Measurements from ENCODE around the gene E2F2.
"Not testable (repeated sequence)": the region's sequence is repeated elsewhere in the genome, so short reads cannot be mapped to it uniquely, and the experiment has no call there.

The E2F2 gene

DNA sequence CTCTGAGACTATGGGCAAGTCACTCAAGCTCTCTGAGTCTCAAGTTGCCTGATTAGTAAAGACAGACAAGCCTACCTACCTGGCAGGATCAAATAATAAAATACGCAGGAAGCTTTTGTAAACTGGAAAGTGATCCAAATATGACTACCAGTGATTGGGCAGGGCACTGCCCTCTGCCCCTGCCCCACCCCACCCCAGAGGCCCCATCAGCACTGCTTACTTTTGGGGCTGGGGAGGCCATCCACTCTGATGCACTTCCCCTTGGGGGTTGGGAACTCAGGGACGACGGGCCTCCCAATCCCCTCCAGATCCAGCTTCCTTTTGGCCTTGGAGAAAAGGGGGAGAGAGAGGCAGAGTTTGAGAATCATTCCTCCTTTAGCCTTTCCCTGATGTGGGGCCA is 6.9 kb downstream of the E2F2 start:
- DNase-seq (ENCODE audit: low spot score): no peak

DNA sequence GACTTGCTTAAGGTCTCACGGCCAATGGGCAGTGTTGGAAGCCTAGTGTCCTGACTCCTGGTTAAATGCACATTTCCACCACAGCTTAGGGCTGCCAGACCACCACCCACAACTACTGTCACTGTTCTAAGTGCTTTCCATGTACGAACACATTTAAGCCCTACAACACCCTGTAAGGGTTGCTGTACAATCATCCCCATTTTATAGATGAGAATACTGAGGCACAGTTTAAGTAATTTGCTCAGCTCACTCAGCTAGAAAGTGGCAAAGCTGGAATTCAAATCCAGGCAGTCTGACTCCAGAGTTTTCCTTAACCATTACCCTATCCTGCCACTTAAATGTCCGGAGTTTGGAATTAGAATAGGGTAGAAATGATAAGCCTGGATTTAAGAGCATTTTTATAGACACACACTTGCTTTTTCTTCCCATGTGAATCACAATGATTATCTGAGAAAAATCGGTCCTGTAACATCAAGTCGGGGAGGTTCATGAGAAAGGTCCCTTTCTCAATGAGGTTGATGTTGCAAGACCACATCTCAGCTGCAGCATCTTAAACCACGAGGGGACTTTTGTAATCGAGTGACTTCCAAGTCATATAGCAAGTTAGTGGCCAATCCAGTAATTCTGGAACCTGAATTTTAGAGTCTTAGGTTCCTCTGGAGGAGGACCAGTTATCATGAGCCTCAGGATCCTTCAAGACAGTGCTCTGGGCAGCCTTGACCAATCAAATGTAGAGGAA is 8.6 kb downstream of the E2F2 start:
- DNase-seq (ENCODE audit: low spot score): no peak

DNA sequence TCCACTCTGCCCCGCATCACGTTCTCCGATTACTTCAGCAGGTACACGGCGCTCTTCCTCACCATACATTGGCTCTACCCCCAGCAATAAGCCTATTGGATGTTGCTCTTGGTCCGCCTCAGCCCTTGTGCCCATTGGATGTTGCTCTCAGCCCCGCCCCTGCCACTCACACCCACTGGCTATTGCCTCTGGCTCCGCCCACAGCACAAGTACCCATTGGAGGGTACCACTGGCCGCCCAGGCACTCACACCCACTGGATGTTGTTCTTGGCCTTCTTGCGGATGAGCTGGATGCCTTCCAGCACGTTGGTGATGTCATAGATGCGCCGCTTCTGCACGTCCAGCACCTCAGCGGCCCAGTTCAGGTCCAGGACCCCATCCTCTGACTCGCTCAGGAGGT is 9.4 kb downstream of the E2F2 start:
- no peak for DNase-seq (ENCODE audit: low spot score)

DNA sequence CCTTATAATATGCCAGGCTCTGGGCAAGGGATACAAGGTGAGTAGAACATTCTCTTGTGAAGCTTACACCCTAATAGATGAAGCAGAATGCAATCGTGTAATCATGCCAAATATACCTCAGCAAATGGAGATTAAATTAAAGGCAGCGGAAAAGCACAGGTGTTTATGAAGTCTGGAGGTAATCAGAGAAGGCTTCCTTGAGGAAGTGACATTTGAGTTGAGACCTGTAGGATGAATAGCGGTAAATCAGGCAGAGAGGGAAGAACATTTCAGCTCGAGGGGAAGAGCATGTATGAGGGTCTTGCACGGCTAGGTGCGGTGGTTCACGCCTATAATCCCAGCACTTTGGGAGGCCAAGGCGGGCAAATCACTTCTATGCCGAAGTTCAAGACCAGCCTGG is 13.5 kb downstream of the E2F2 start:
- no peak for DNase-seq (ENCODE audit: low spot score)

DNA sequence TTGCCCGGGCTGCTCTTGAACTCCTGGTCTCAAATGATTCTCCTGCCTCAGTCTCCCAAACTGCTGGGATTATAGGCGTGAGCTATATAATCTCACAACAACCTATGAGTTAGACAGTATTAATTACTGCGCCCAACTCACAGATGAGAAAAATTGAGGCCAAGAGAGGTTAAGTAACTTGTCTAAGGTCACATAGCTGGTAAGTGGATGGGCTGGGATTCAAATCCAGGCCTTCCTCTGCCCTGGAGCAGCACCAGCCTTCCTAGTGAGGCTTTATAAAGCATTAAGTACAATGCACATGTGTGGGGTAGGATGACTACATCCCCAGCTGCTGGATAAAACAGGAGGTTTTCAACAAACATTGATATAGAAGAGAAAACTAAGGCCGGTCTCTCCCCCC is 15.1 kb downstream of the E2F2 start:
- no peak for DNase-seq (ENCODE audit: low spot score)

DNA sequence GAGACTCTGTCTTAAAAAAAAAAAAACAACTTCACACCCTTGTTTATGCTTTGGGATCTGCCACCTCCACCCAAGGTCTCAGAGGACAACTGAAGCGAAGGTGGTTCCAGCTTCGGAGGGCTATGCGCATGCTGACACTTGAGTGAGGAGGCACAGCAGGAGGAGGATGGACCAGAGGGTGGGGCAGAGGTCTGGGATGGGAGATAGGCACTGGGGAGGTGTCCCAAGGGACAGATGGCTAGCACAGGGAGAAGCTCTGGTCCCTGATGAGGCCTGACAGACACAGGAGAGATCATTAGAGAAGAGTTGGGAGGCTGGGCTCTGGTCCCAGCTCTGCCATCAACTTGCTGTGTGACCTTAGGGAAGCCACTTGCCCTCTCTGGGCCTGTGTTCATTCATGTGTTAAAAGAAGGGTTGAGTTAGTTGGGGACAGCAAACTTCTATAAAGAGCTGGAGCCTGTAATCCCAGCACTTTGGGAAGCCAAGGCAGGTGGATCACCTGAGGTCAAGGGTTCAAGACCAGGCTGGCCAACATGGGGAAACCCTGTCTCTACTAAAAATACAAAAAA is 16.8 kb downstream of the E2F2 start:
- no peak for DNase-seq (ENCODE audit: low spot score)

DNA sequence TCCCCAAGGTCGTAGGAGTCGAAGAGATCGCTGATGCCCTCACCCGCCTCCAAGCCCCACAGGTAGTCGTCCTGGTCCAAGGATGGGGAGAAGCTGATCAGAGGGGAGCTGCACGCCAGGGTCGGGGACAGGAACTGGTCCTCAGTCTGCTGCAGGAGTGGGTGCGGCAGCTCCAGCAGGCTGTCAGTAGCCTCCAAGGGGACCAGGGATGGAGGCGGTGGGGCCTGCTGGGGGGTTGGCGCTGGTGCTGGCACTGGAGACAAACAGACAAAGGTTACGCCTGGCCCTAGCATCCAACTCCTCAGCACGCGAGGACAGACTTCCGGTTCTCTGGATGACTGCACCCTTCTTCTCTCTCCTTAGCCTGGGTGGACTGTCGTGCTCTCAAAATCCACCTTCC is 21.1 kb downstream of the E2F2 start:
- DNase-seq (ENCODE audit: low spot score): no peak

DNA sequence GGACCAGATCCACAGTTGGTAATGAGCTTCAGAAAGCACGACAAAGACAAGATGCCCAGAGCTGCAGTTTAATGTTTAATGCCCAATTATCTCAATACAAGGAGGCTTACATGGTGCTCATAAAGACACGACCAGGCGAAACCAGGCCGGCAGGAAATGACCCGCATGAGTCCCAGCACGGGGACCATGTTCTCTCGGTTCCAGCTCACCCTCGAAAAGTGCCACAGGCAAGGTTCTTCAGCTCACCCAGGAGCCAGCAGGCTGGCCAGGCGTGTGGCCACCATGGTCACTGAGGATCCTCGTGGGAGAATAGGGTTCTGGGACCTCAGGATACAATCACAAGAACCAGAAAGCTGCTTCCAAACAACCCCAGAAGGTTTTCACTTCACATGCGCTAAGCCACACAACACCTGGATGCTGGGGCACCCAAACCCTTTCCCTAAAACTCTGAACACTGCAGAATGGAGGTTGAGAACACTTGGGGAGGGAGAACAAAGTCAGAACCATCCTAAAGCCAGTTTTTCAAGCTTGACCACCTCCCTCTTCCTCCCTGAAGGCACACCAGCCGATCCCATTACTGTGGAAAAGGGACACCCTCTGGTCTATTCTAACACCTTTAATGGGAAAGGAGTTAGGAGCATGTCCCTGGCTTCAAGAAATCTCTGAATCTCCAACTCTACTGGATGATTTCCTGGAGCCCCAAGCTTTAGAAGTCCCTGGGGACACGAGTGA is 24.5 kb downstream of the E2F2 start:
- DNase-seq (ENCODE audit: low spot score): no peak

DNA sequence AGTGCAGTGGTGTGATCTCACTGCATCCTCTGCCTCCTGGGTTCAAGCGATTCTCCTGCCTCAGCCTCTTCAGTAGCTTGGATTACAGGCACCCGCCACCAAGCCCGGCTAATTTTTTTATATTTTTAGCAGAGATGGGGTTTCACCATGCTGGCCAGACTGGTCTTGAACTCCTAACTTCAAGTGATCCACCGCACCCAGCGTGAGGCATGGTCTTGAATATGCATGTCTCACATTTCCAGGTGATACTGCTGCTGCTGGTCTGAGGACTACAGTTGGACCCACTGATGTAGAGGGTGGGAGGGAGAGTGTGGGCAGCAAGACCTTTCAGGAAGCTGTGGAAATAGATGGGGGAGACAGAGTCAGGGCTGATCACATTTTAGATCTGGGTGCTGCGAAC is 25.2 kb downstream of the E2F2 start:
- no peak for DNase-seq (ENCODE audit: low spot score)

DNA sequence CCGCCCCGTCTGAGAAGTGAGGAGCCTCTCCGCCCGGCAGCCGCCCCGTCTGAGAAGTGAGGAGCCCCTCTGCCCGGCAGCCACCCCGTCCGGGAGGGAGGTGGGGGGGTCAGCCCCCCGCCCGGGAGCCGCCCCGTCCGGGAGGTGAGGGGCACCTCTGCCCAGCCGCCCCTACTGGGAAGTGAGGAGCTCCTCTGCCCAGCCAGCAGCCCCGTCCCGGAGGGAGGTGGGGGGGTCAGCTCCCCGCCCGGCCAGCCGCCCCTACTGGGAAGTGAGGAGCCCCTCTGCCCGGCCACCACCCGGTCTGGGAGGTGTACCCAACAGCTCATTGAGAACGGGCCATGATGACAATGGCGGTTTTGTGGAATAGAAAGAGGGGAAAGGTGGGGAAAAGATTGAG is 26.9 kb downstream of the E2F2 start:
- DNase-seq (ENCODE audit: low spot score): not testable (repeated sequence)

DNA sequence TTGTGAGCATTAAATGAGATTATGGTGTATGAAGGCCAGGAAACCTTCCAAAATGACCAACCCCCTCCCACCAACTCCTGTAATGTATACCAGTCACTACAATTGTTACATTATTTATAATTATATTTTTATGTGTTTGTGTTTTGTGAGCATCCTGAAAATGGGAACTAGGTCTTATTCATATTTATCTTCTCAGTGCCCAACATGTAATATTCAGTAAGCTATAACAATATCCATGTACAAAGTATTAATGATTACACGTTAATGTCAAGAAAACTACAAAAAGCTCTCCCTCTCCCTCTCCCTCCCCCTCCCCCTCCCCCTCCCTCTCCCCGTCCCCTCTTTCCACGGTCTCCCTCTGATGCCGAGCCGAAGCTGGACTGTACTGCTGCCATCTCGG is 28.1 kb downstream of the E2F2 start:
- no peak for DNase-seq (ENCODE audit: low spot score)

DNA sequence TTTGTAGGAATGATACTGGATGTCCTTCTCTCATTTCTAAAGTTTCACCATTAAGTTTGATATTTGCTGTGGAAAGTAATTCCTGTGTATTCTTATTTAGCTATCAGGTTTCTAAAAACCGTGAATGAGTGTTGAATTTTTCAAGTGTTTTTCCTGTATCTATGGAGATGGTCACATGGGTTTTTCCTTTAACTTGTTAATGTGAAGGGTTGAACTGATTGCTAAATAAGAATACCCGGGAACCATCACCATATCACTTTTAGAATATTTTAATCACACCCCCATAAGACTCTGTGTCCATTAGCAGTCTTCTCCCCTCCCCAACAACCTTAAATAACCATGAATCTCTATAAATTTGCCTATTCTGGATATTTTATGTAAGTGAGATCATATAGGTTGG is 30.6 kb downstream of the E2F2 start:
- no peak for DNase-seq (ENCODE audit: low spot score)

DNA sequence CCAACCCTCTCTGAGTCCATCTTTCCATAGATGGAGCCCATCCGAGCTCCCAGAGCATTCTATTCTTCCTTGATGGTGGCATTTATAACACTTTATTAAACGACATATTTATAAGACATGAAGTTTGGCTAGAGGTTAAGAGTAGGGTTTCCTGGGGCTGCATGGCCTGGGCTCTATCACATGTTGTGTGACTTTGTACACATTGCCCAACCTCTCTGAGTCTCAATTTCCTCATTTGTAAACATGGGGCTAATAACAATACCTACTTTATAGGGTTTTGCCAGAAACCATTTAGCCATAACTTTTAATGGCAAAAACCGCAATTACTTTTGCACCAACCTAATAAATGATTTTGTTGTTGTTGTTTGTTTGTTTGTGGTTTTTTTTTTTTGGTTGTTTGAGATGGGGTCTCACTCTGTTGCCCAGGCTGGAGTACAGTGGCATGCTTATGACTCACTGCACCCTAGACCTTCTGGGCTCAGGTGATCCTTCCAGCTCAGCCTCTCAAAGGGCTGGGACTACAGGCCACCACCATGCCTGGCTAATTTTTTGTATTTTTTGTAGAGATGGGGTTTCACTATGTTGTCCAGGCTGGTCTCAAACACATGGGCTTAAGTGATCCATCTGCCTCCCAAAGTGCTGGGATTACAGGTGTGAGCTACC is 33.1 kb downstream of the E2F2 start:
- DNase-seq (ENCODE audit: low spot score): no peak

DNA sequence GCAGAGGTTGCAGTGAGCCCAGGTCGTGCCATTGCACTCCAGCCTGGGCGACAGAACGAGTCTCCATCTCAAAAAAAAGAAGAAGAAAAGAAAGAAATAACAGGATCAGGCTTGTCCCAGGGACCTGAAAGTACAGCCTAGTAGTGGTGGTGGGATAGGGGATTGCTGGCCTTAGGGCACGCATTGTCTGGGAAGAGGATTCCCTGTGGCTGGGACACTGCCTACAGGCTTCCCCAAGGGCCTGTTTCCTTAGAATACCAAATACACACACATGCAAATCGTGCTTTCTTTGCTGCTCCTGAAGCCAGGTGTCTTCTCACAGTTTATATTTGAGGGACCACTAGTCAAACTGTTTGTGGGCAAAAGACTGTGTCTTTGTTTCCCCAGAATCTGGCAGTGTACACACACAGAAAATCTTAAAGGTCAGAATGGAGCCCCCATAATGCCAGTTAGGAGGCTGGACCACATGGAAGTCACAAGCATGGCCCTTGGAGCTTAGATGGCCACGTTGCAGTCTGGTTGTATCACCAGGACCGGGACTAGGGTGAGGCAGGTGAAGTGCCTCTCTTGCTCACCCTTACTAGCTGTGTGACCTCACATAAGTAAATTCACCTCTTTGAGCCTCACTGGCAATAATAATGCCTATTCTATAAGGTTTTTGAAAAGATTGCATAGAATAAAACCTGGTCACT is 34.4 kb downstream of the E2F2 start:
- DNase-seq (ENCODE audit: low spot score): no peak

DNA sequence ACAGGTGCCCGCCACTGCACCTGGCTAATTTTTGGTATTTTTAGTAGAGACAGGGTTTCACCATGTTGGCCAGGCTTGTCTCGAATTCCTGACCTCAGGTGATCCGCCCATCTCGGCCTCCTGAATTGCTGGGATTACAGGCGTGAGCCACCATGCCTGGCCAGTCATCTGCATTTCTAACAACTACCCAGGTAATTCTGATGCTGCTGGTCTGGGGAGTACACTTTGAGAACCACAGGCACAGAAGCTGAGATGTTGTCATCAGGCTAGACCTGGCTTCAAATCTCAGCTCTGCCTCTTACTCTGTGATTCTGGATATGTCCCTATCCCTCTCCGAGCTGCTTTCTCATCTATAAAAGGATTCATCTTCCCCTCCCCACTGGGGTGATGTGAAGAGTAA is 36.2 kb downstream of the E2F2 start:
- DNase-seq (ENCODE audit: low spot score): not testable (repeated sequence)

DNA sequence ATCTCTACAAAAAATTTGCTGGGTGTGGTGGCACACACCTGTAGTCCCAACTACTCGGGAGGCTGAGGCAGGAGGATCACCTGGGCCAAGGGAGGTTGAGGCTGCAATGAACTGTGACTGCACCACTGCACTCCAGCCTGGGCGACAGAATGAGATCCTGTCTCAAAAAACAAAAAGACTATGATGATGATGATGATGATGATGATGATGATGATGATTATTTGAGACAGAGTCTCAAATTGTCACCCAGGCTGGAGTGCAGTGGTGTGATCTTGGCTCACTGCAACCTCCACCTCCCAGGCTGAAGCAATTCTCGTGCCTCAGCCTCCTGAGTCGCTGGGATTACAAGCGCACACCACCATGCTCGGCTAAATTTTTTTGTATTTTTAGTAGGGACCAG is 38.3 kb downstream of the E2F2 start:
- DNase-seq (ENCODE audit: low spot score): not testable (repeated sequence)

DNA sequence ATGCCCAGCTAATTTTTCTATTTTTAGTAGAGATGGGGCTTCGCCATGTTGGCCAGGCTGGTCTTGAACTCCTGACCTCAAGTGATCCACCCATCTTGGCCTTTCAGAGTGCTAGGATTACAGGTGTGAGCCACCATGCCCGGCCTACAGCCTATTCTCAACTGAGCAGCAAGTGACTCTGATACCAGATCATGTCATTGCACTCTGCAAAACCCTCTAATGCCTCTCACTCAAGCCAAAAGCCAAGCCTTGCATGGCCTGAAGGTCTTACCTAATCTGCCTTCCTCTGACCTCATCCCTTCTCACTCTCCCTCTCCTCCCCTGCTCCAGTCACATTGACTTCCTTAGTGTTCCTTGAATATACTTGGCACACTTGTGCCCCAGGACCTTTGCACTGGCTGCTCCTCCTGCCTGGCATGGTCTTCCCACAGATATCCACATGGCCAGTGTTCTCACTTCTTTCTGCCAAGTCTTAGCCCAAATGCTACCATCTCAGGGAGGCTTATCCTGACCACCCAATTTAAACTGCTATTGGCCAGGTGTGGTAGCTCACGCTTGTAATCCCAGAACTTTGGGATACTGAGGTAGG is 38.8 kb downstream of the E2F2 start:
- no peak for DNase-seq (ENCODE audit: low spot score)

DNA sequence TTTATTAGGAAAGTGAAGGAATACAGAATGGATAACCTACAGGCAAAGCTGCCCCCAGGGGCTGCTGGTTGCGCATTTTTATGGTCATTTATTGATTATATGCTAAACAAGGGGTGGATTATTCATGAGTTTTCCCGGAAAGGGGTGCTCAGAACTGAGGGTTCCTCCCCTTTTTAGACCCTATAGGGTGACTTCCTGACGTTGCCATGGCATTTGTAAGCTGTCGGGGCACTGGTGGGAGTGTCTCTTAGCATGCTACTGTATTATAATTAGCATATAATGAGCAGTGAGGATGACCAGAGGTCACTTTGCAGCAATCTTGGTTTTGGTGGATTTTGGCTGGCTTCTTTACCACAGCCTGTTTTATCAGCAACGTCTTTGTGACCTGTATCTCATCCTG is 41.2 kb downstream of the E2F2 start:
- no peak for DNase-seq (ENCODE audit: low spot score)

DNA sequence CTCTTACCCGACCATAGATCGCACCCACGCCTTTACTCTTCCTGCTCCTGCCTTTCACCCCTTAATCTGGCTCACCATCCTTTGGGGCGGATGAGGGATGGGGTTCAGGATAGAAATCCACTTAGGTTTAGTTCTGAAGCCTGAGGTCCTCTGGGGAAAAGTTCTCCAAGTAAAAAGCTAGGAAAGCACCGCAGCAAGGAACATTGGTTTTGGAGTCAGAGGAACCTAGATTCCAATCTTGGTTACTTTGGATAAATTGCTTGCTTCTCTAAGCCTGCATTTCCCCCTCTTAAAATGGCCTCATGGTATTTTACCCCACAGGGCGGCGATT is 46.1 kb downstream of the E2F2 start:
- DNase-seq (ENCODE audit: low spot score): no peak

DNA sequence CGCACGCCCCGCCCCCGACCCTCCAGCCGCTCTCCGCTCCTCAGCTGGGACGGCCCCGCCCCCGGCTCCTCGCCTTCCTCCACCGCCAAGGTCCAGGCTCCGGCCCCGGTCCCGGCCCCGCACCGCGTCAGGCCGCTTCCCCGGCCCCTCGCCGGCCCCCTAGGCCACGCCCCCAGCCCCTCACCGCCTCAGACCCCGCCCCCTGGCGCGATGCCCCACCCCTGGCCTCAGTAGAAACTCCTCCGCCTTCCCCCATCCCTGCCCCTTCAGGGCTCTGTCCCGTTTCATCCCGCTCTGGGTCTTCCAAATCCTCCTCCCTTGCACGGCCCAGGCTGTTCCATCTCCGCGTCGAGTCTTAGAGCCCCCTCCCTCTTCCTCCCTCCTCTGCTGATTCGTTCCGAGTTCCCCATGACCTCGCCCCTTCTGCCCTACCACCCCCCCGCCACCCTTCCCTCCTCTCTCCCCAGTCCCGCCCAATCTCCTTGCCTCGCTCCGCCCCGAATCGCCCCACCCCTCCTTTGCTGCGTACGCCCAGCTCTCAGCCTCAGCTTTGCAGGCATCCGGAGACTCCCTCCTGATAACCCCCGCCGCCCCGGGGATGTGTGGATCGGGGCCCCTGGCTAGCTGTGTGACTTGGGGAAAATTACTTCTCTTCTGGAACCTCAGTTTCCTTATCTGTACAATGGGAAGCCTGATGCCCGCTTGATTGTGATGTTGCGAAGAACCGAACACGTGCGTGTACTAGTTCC is 46.6 kb downstream of the E2F2 start:
- DNase-seq (ENCODE audit: low spot score): peak; percentile 68

Data from SW480 (cell line).